Epithelial cell of esophagus (primary cell): Measurements from ENCODE around the gene DOCK9.

ENCODE experiments used
- DNase-seq: peaks from one replicate; pipeline ENCODE4 v3.0.0; 2010; ENCODE audit warnings: low read depth
- H3K4me3 ChIP-seq: 2 replicates; pipeline ENCODE4 v1.5.1; 2011; ENCODE audit warnings: mild to moderate bottlenecking, low read length, control low read depth
- TF ChIP-seq, protein P1 (sequence below): IDR thresholded peaks from 2 replicates; pipeline ENCODE4 v1.5.1; 2011; ENCODE audit warnings: low read depth, mild to moderate bottlenecking, low read length, control low read depth, inconsistent platforms; ENCODE audit not compliant: insufficient read depth; ENCODE audit errors: missing control alignments

DOCK9 gene

DNA sequence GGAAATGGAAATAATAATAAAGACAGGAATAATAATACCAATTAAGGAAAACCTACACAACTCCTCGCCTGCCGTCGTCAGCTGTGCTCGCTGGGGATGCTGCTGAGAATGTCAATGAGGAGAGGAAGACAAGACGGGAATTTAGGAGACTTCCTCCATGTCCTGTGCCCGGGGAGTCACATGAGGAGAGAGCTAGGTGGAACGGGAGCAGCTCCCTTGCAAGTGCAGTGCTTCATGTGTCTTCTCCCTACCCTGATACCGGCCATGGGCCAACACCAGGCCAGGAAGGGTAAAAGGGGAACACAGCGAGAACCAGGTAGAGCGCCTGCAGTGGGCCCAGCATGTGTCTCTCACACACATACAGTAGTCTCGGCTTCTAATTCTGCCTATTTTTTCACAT, 11.8 kb downstream of the DOCK9 start:
- TF ChIP-seq, protein P1, sequence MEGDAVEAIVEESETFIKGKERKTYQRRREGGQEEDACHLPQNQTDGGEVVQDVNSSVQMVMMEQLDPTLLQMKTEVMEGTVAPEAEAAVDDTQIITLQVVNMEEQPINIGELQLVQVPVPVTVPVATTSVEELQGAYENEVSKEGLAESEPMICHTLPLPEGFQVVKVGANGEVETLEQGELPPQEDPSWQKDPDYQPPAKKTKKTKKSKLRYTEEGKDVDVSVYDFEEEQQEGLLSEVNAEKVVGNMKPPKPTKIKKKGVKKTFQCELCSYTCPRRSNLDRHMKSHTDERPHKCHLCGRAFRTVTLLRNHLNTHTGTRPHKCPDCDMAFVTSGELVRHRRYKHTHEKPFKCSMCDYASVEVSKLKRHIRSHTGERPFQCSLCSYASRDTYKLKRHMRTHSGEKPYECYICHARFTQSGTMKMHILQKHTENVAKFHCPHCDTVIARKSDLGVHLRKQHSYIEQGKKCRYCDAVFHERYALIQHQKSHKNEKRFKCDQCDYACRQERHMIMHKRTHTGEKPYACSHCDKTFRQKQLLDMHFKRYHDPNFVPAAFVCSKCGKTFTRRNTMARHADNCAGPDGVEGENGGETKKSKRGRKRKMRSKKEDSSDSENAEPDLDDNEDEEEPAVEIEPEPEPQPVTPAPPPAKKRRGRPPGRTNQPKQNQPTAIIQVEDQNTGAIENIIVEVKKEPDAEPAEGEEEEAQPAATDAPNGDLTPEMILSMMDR = no peak
- no peak overlapping the region for H3K4me3 ChIP-seq
- no peak for DNase-seq

DNA sequence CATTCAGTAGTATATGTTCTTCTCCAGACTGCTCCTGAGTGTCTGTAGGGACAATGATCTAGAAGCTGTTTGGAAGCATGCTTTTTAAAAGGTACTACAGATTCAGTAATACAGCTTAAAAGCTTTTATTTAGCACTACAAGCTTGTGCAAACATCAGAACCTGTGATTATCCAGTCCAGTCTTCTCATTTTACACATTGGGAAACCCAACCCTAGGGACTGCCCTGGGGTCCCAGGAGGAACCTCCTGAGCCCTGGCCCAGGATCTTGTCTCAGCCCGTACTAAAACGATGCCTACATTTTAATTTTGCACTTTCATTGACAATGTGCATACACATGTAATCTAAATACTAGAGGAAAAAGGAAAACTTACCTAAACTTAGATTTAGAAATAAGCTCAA, 12.5 kb downstream of the DOCK9 start:
- no peak overlapping the region for H3K4me3 ChIP-seq
- TF ChIP-seq, protein P1 = no peak
- no peak for DNase-seq

DNA sequence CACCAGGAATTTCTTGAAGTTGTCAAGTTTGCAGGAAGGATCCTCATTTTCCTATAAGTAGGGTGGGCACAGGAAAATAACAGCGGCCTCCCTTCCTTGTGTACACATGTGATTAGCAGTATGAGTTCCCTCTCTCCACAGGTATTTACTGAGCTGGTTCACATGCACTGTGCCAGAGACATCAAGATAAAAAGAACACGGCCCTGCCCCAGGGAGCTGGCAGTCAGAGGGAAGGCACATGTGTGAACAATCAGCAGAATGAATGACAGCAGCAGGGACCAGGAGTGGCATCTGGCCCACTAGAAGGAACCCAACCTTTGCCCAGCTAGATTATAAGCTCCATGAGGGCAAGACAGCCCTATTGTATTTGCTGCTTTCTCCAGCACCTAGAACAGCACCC, 13.9 kb downstream of the DOCK9 start:
- TF ChIP-seq, protein P1 = no peak
- DNase-seq = no peak
- H3K4me3 ChIP-seq = no peak overlapping the region

DNA sequence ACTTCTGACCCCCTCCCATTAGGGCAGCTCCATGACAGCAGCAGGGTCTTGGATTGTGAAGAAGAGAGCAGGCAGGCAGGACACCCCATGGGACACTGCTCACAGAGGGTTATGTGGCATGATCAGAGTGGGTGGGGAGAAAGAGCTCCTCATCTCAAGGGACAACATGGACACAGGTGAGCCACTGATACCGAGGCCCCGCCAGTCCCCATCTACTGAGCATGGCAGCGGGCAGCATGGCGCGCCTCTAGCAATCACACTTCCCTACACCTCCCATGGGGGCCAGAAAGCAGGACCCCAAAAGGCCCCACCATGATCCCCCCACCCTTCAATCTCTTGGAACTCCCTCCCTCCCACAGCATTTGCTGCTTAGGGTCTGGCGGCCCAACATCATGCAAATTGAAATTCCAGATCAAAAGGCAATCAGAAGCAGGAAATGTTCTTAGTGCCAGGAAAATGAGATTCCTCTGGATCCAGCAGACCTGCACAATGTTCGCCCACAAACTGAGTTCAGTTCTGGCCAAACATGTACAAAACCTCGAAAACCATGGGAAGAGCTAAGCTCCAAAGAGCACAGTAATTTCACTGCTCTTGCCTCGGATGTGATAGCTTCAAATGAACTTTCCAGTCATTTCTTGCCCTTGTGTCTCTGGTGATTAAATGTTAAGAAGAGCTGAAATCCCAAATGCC, 14.8 kb downstream of the DOCK9 start:
- no peak for DNase-seq
- TF ChIP-seq, protein P1 = no peak
- H3K4me3 ChIP-seq = no peak overlapping the region

DNA sequence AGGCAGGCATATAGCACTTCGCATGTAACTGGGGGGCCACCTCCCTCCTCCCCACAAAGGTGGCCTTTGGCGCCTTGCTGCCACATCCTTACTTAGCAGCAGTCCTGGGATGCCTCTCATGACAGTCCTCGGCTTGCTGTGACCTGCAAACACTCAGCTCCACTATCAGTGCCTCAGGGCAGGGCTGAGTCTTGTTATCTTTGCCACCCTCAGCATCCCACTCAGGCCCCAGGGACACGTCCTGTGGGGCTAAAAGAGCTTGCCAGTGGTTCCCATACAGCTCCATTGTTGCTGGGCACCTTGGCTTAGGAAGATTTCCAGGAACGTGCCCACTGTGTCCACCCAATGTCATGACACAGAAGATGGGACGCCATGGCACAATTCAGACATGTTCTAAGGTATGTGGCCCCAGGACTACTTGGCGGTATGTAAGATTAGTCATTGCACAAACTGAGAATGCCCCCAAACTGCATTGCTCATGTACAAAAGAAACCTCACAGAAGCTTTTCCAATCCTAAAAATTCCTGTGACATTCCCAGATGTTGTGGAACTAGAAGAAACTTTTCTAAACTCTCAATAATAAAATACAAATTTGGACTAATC, 16.3 kb downstream of the DOCK9 start:
- H3K4me3 ChIP-seq = no peak overlapping the region
- TF ChIP-seq, protein P1 = no peak
- DNase-seq = peak; percentile 71

DNA sequence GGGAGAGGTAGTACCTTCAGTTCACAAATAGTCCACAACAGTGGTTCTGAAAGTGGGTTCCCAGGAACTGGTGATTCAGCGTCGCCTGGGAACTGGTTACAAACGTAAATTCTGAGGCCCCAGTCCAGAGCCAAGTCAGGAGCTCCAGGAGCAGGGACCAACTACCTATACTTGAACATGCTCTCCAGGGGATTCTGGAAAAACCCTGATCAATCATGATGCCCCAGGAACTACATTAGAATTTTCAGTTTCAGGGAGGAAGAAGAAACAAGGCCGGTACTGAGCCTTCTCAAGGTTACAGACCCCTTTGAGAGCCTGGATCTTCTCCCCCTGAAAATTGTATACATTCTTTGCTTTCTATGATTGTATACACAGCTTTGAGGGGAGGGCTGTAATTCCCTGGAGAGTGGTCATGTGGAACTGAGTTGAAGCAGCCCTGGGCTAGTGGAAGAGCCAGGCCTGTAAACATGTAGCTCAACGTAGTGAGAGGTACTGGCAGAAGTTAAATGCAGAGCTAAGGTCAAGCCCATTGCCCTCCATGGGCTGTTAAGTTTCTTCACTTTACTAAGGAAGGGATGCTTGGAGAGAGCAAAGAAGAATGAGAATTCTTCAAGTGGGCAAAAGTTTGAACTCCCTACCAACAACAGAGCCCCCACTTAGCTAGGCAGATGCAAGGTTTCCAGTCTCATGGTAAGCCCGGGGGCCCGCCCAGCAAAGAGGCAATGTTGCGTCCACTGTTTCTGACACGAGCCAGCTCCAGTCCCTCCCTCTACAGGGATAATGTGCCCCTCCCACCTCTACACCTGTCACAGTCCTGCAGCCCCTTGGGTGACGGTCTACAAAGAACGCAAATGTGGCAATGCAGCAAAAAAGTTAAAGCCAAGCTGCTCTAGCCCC, 17.0 kb downstream of the DOCK9 start:
- TF ChIP-seq, protein P1 = no peak
- no peak overlapping the region for H3K4me3 ChIP-seq
- no peak for DNase-seq
